Hematopoietic multipotent progenitor cell (in vitro differentiated cells): ENCODE data around the gene FPGT. TPM values are rescaled to one million over a fixed set of nuclear protein-coding genes. Genes with fewer than 3 reads are reported as not detected.
"Not testable (repeated sequence)": the region's sequence is repeated elsewhere in the genome, so short reads cannot be mapped to it uniquely, and the experiment has no call there.

Experiments
- DNase-seq, 3 donors: peaks; one replicate each; pipeline ENCODE4 v3.0.0-alpha.2; 2011 to 2015; ENCODE audit warnings: low read depth in 2 of 3, low spot score in 2 of 3
- total RNA-seq: library from RNA; depleted of rRNA; stranded (reverse); fragments of >200 nt; gene quantifications from one replicate; pipeline ENCODE4 v1.2.3, GENCODE V29; 2012

FPGT gene
- total RNA-seq, 1 donor: 6.7 TPM

- not testable (repeated sequence) for DNase-seq
Observed at GRCh38 chr1:74253243-74253824, 55.3 kb downstream of the FPGT start.

Other genes with a start within 250 kb of the FPGT start
- gene LRRIQ3, start 66 bp upstream of the FPGT start, total RNA-seq: 0.27 TPM
- gene TNNI3K, start 37.1 kb downstream of the FPGT start, total RNA-seq: 1.3 TPM